Astrocyte (in vitro differentiated cells and primary cell): ENCODE data around the gene B3GAT3. TPM values are rescaled to one million over a fixed set of nuclear protein-coding genes. Genes with fewer than 3 reads are reported as not detected.
"Not testable (repeated sequence)": the region's sequence is repeated elsewhere in the genome, so short reads cannot be mapped to it uniquely, and the experiment has no call there.

Source experiments
- DNase-seq: peaks from one replicate; pipeline ENCODE4 v3.0.0-alpha.2; 2010; ENCODE audit warnings: low read depth
- FAIRE-seq: peaks from 2 replicates; lab custom pipeline; 2011; peaks lifted over from hg19 to GRCh38; lab: Jason Lieb, UNC
- H2AFZ ChIP-seq: 2 replicates; pipeline ENCODE4 v1.6.0; 2012; ENCODE audit warnings: low read depth, low read length, inconsistent platforms
- H3K27ac ChIP-seq: 2 replicates; pipeline ENCODE4 v1.5.1; 2011; ENCODE audit warnings: low read depth, low read length, inconsistent platforms
- H3K27me3 ChIP-seq: 2 replicates; pipeline ENCODE4 v1.6.0; 2011; ENCODE audit warnings: low read length, inconsistent platforms; ENCODE audit not compliant: insufficient read depth
- H3K36me3 ChIP-seq: 2 replicates; pipeline ENCODE4 v1.5.1; 2011; ENCODE audit warnings: low read length, inconsistent platforms; ENCODE audit not compliant: insufficient read depth
- H3K4me1 ChIP-seq: 2 replicates; pipeline ENCODE4 v1.5.1; 2011; ENCODE audit warnings: low read length, inconsistent platforms; ENCODE audit not compliant: insufficient read depth
- H3K4me2 ChIP-seq: 2 replicates; pipeline ENCODE4 v1.6.0; 2012; ENCODE audit warnings: low read length, inconsistent platforms
- H3K4me3 ChIP-seq: 2 replicates; pipeline ENCODE4 v1.5.1; 2011; ENCODE audit warnings: low read depth, mild to moderate bottlenecking, low read length, inconsistent platforms; ENCODE audit not compliant: insufficient read depth
- H3K79me2 ChIP-seq: 2 replicates; pipeline ENCODE4 v1.6.0; 2012; ENCODE audit warnings: mild to moderate bottlenecking, low read length, inconsistent platforms; ENCODE audit not compliant: insufficient read depth
- H3K9ac ChIP-seq: 2 replicates; pipeline ENCODE4 v1.6.0; 2012; ENCODE audit warnings: mild to moderate bottlenecking, low read length, inconsistent platforms
- H3K9me3 ChIP-seq: 2 replicates; pipeline ENCODE4 v1.5.1; 2012; ENCODE audit warnings: low read depth, mild to moderate bottlenecking, low read length, inconsistent platforms; ENCODE audit not compliant: insufficient read depth
- H4K20me1 ChIP-seq: 2 replicates; pipeline ENCODE4 v1.6.0; 2012; ENCODE audit warnings: low read length, inconsistent platforms; ENCODE audit not compliant: insufficient read depth
- H3K27ac Mint-ChIP-seq: one replicate; pipeline ENCODE4 v1.8.0; 2021; ENCODE audit warnings: mild to moderate bottlenecking, mixed read lengths; ENCODE audit not compliant: unreplicated experiment
- H3K27me3 Mint-ChIP-seq: one replicate; pipeline ENCODE4 v1.8.0; 2021; ENCODE audit warnings: low read depth, mixed read lengths; ENCODE audit not compliant: unreplicated experiment
- H3K36me3 Mint-ChIP-seq: one replicate; pipeline ENCODE4 v1.8.0; 2021; ENCODE audit warnings: low read depth, mixed read lengths; ENCODE audit not compliant: unreplicated experiment
- H3K4me1 Mint-ChIP-seq: one replicate; pipeline ENCODE4 v1.8.0; 2021; ENCODE audit warnings: low read depth, mixed read lengths; ENCODE audit not compliant: unreplicated experiment
- H3K4me3 Mint-ChIP-seq: one replicate; pipeline ENCODE4 v1.8.0; 2021; ENCODE audit warnings: mild to moderate bottlenecking, moderate library complexity, mixed read lengths; ENCODE audit not compliant: unreplicated experiment
- H3K9me3 Mint-ChIP-seq: one replicate; pipeline ENCODE4 v1.8.0; 2021; ENCODE audit warnings: mild to moderate bottlenecking, mixed read lengths; ENCODE audit not compliant: unreplicated experiment
- EZH2 ChIP-seq: IDR thresholded peaks from 2 replicates; pipeline ENCODE4 v1.6.1; 2012; ENCODE audit warnings: mild to moderate bottlenecking, low read length, inconsistent platforms; ENCODE audit not compliant: insufficient read depth
- total RNA-seq: library from RNA; stranded (reverse); gene quantifications from 2 replicates; pipeline ENCODE4 v1.2.1, GENCODE V29; 2021
- TF ChIP-seq, protein P1 (sequence below): IDR thresholded peaks from 2 replicates; pipeline ENCODE4 v1.5.1; 2011; ENCODE audit warnings: low read depth, mild to moderate bottlenecking, inconsistent platforms, low read length, moderate library complexity; ENCODE audit not compliant: insufficient read depth

Gene B3GAT3
- total RNA-seq, 1 donor from 2014 or later, result 52.4 TPM

DNA sequence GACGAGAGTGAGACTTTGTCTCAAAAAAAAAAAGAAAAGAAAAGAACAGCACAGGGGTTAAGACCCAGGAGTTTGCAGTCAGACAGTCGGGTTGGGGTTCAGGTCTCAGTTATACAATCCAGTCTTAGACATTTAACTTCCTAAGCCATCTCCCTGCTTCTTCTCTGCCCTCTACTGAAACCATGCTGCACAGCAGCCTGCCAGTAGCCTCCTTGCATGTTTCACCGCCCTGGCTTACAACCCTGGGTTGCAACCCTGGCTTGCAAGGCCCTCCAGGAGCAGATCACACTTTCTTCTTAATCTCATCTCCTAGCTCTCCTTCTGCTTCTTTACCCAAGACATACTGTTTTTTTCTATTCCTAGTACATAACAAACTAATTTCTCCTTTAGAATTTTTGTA is 5.9 kb upstream of the B3GAT3 start:
- Histone ChIP-seq H2AFZ (no peak overlapping the region), H4K20me1 (peaks cover 15% of the 10 kb centered on the region), H3K27ac (no peak overlapping the region), H3K4me3 (no peak overlapping the region), H3K36me3 (peaks cover 62% of the 10 kb centered on the region), H3K9me3 (no peaks in the 10 kb centered on the region), H3K4me1 (no peaks in the 10 kb centered on the region), H3K9ac (no peak overlapping the region), H3K27me3 (no peaks in the 10 kb centered on the region), H3K4me2 (no peak overlapping the region), H3K79me2 (no peaks in the 10 kb centered on the region)
- Mint-ChIP-seq H3K27ac (no peak overlapping the region), H3K9me3 (no peaks in the 10 kb centered on the region), H3K4me3 (no peak overlapping the region), H3K4me1 (no peaks in the 10 kb centered on the region), H3K27me3 (no peaks in the 10 kb centered on the region), H3K36me3 (peaks cover 27% of the 10 kb centered on the region)
- no peak for TF ChIP-seq EZH2
- TF ChIP-seq, protein P1, sequence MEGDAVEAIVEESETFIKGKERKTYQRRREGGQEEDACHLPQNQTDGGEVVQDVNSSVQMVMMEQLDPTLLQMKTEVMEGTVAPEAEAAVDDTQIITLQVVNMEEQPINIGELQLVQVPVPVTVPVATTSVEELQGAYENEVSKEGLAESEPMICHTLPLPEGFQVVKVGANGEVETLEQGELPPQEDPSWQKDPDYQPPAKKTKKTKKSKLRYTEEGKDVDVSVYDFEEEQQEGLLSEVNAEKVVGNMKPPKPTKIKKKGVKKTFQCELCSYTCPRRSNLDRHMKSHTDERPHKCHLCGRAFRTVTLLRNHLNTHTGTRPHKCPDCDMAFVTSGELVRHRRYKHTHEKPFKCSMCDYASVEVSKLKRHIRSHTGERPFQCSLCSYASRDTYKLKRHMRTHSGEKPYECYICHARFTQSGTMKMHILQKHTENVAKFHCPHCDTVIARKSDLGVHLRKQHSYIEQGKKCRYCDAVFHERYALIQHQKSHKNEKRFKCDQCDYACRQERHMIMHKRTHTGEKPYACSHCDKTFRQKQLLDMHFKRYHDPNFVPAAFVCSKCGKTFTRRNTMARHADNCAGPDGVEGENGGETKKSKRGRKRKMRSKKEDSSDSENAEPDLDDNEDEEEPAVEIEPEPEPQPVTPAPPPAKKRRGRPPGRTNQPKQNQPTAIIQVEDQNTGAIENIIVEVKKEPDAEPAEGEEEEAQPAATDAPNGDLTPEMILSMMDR, result no peak
- no peak for FAIRE-seq
- no peak for DNase-seq

- Mint-ChIP-seq H3K4me3 (peak overlapping the region; percentile 69), H3K4me1 (peaks cover 8% of the 10 kb centered on the region), H3K36me3 (peaks cover 9% of the 10 kb centered on the region), H3K9me3 (no peaks in the 10 kb centered on the region), H3K27me3 (no peaks in the 10 kb centered on the region), H3K27ac (peak overlapping the region; percentile 94)
- Histone ChIP-seq H3K9ac (peak overlapping the region; percentile 39), H3K27ac (peak overlapping the region; percentile 41), H3K4me1 (peaks cover 12% of the 10 kb centered on the region), H2AFZ (peak overlapping the region; percentile 44), H3K4me2 (peak overlapping the region; percentile 93), H4K20me1 (no peaks in the 10 kb centered on the region), H3K36me3 (peaks cover 23% of the 10 kb centered on the region), H3K27me3 (no peaks in the 10 kb centered on the region), H3K4me3 (no peak overlapping the region), H3K79me2 (peaks cover 14% of the 10 kb centered on the region), H3K9me3 (no peaks in the 10 kb centered on the region)
- TF ChIP-seq, protein P1, result no peak
- TF ChIP-seq EZH2, result no peak
- no peak for DNase-seq
- no peak for FAIRE-seq
Measured at GRCh38 chr11:62622476-62623089, 797 bp upstream of the B3GAT3 start.

GRCh38 chr11:62621027-62621566 is 689 bp downstream of the B3GAT3 start:
- H3K4me3 Mint-ChIP-seq, result peak overlapping the region; percentile 93
- TF ChIP-seq EZH2, result no peak
- TF ChIP-seq, protein P1, result no peak
- Histone ChIP-seq H3K9me3 (no peaks in the 10 kb centered on the region), H3K4me3 (peak overlapping the region; percentile 82), H3K36me3 (peaks cover 12% of the 10 kb centered on the region), H3K4me1 (peaks cover 12% of the 10 kb centered on the region), H3K27me3 (no peaks in the 10 kb centered on the region), H3K27ac (peak overlapping the region; percentile 44), H3K4me2 (peak overlapping the region; percentile 93), H2AFZ (peak overlapping the region; percentile 34), H4K20me1 (no peaks in the 10 kb centered on the region), H3K9ac (peak overlapping the region; percentile 89), H3K79me2 (peaks cover 14% of the 10 kb centered on the region)
- H3K9me3 Mint-ChIP-seq, result no peaks in the 10 kb centered on the region
- H3K36me3 Mint-ChIP-seq, result peaks cover 4% of the 10 kb centered on the region
- H3K27ac Mint-ChIP-seq, result peak overlapping the region; percentile 96
- DNase-seq (no peak), FAIRE-seq (no peak)
- H3K4me1 Mint-ChIP-seq, result peaks cover 8% of the 10 kb centered on the region
- H3K27me3 Mint-ChIP-seq, result no peaks in the 10 kb centered on the region

GRCh38 chr11:62616957-62617356 is 4.8 kb downstream of the B3GAT3 start:
- H3K27me3 ChIP-seq, result not testable (repeated sequence)

More at GRCh38 chr11:62616957-62617356, 4.8 kb downstream of the B3GAT3 start:
- DNase-seq, H3K9ac ChIP-seq, H3K4me1 Mint-ChIP-seq, H4K20me1 ChIP-seq, H3K27ac ChIP-seq, H3K9me3 ChIP-seq, H3K4me3 ChIP-seq, H3K27me3 Mint-ChIP-seq, H3K27ac Mint-ChIP-seq, H3K4me3 Mint-ChIP-seq, H2AFZ ChIP-seq, H3K36me3 ChIP-seq, H3K9me3 Mint-ChIP-seq, H3K36me3 Mint-ChIP-seq, H3K4me2 ChIP-seq, FAIRE-seq: not testable (repeated sequence)
- peaks cover 12% of the 10 kb centered on the region for H3K4me1 ChIP-seq
- peaks cover 14% of the 10 kb centered on the region for H3K79me2 ChIP-seq
